Stomach (tissue), 9 donors: ENCODE results near the gene LMAN1L. TPM values are rescaled to one million over a fixed set of nuclear protein-coding genes. Genes with fewer than 3 reads are reported as not detected.

ENCODE experiments used
- DNase-seq, 2 donors: peaks; one replicate each; pipeline versions ENCODE4 v3.0.0 to v3.0.0-alpha.2; 2013 to 2019
- H3K27ac ChIP-seq, 5 donors: fragments of 200-600 bp in 4 of 5; sonication (generic) in 4 of 5; one replicate each; pipeline ENCODE4 v1.5.1; 2013 to 2019; ENCODE audit warnings: mild to moderate bottlenecking in 1 of 5, moderate library complexity in 1 of 5
- H3K27me3 ChIP-seq, 3 donors: fragments of 200-600 bp; sonication (generic); one replicate each; pipeline ENCODE4 v1.5.1; 2017 to 2019; ENCODE audit warnings: mixed run types in 1 of 3
- H3K36me3 ChIP-seq, 4 donors: fragments of 200-600 bp; sonication (generic); 1 replicate in 3 of 4; 2 replicates in 1 of 4; pipeline ENCODE4 v1.5.1; 2016 to 2019
- H3K4me1 ChIP-seq, 4 donors: fragments of 200-600 bp; sonication (generic); one replicate each; pipeline ENCODE4 v1.5.1; 2016 to 2019
- H3K4me3 ChIP-seq, 4 donors: fragments of 200-600 bp; sonication (generic) in 3 of 4; one replicate each; pipeline ENCODE4 v1.5.1; 2016 to 2019; ENCODE audit warnings: mild to moderate bottlenecking in 1 of 4
- H3K9me3 ChIP-seq, 4 donors: fragments of 200-600 bp; sonication (generic); one replicate each; pipeline ENCODE4 v1.5.1; 2016 to 2019
- CTCF ChIP-seq, 7 experiments: fragments of 450-650 bp in 4 of 7; fragments of 200-600 bp in 3 of 7; sonication (generic) in 3 of 7; IDR thresholded peaks; one replicate each; pipeline ENCODE4 v1.5.1; 2016 to 2019; ENCODE audit warnings: antibody characterized with exemption in 7 of 7, control low read depth in 2 of 7, mild to moderate bottlenecking in 1 of 7
- EP300 ChIP-seq: sonication (generic); formaldehyde crosslinking; IDR thresholded peaks from one replicate; pipeline ENCODE4 v1.6.1; 2017; ENCODE audit warnings: antibody characterized with exemption
- POLR2A ChIP-seq, 4 donors: fragments of 450-650 bp; IDR thresholded peaks; one replicate each; pipeline ENCODE4 v1.6.1; 2016; ENCODE audit warnings: antibody characterized with exemption in 4 of 4, control low read depth in 2 of 4, mild to moderate bottlenecking in 1 of 4, moderate library complexity in 1 of 4
- POLR2AphosphoS5 ChIP-seq, 3 donors: sonication (generic); formaldehyde crosslinking; IDR thresholded peaks; one replicate each; pipeline ENCODE4 v1.6.1; 2016; ENCODE audit warnings: antibody characterized with exemption in 3 of 3
- WGBS, 5 donors: extraction: QIAGEN DNeasy Blood & Tissue Kit in 3 of 5; methylation state at CpG; one replicate each; pipeline versions ENCODE4 v1.1.5 to v1.1.7; 2013 to 2018; 5-methylcytosine and 5-hydroxymethylcytosine counted together
- intact Hi-C: fragments of 100-400 bp; cut with DNase I; formaldehyde crosslinking; loops from one replicate; pipeline ENCODE4 v1.15.1; 2023; ENCODE audit warnings: low total_unique reads
- polyA plus RNA-seq, 3 donors: library from polyadenylated mRNA; stranded (reverse); fragments of 200-250 nt; gene quantifications; one replicate each; pipeline ENCODE4 v1.2.3, GENCODE V29; 2013
- total RNA-seq, 5 donors: library from RNA; depleted of rRNA; stranded (reverse); fragments of >200 nt; gene quantifications; one replicate each; pipeline versions ENCODE4 v1.1.0 to v1.2.3, GENCODE V29; 2014 to 2016
- donor health status: healthy with polysubstance abuse.
- donor health status: Bipolar disorder and iron deficiency.
- donor health status: healthy.

LMAN1L gene
- total and polyA plus RNA-seq, 8 donors, result 5.9 to 83.5 TPM; not detected in 6

DNA sequence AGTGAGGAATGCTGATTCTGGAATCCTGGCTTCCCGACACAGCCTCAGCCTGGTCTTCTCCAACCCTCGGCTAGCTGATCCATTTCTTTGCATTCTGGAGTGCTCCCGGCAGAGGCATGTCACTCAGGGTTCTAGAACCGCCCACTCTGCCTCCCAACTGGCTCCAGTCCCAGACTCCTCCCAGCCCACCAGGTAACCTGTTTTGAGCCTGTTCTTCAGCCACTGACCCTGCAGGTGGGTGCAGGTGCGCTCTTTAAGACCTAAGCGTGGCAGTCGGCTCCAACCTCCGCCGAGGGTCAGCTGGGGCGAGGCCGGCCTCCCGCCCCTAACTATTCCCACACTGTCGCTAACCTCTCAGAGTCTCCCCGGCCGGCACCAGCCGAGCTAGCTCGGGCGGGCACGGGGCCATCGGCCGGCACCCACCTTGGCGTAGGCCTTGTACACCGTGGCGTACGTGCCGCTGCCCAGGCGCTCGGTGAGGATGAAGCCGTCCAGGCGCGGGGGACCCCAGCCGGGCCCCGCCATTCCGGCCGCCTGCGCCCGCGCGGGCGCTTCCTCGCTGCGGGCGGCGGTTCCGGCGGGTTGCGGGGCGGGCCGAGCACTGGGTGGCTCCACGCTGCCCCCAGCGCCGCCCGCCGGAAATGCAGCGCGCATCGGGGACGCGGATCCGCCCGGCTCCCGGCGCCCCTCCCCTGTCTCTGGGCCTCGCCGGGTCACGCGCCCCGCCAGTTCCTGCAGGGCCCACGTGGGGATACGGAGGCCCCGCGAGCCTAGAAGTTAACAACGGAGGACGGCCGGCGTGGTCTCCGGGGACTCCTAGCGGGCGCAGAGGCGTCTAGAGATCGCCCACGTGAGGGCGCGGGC is 30.2 kb downstream of the LMAN1L start, which contains the start of gene ULK3:
ULK3 (minus strand) TSS at position 576 of the 864 bp plus-strand sequence; CDS start at position 525, 51 bp downstream.
- TF ChIP-seq CTCF (IDR thresholded peaks at IDR 0.05), result peak in 5 of 7 experiments; percentile 55 to 90 (median 64)
- TF ChIP-seq POLR2A (IDR thresholded peaks at IDR 0.05), result no peak
- no peak for TF ChIP-seq EP300
- peak; percentile 29 to 86 (median 36) for TF ChIP-seq POLR2AphosphoS5 (IDR thresholded peaks at IDR 0.05)
- Histone ChIP-seq H3K27me3 (no peaks in the 10 kb centered on the region), H3K9me3 (no peaks in the 10 kb centered on the region), H3K27ac (peak within 1 kb of the TSS; percentile 85 to 93 (median 88)), H3K36me3 (peaks cover 16 to 76% (median 69%) of the 10 kb centered on the region in 4 donors), H3K4me3 (peak within 1 kb of the TSS; percentile 75 to 84 (median 80)), H3K4me1 (peaks cover 22 to 56% (median 37%) of the 10 kb centered on the region in 4 donors)
- intact Hi-C loops, result loop anchor here (10.0 kb wide), 1 partner anchor 52 kb away; the partner anchor contains the start of gene MPI
- peak; percentile 93 to 97 for DNase-seq
- 0 to 1% (median 0%) methylated on average over 26 to 84 of the region's 84 CpGs for WGBS, 5 donors

- H3K4me1 ChIP-seq, result peaks cover 22 to 60% (median 38%) of the 10 kb centered on the region in 4 donors
- no peaks in the 10 kb centered on the region for H3K9me3 ChIP-seq
- intact Hi-C loops, result loop anchor here (10.0 kb wide), 1 partner anchor 51 kb away; the partner anchor contains the start of gene MPI
- no peaks in the 10 kb centered on the region for H3K27me3 ChIP-seq
- no peak for DNase-seq
- 16 to 19% (median 17%) methylated on average over 16 to 18 of the region's 18 CpGs for WGBS, 5 donors
- TF ChIP-seq POLR2AphosphoS5 (IDR thresholded peaks at IDR 0.05) (no peak), POLR2A (IDR thresholded peaks at IDR 0.05) (no peak), EP300 (no peak), CTCF (IDR thresholded peaks at IDR 0.05) (no peak)
- H3K36me3 ChIP-seq, result peaks cover 22 to 76% (median 69%) of the 10 kb centered on the region in 4 donors
- peak overlapping the region; percentile 85 to 93 (median 88) for H3K27ac ChIP-seq
- peak overlapping the region; percentile 75 to 84 (median 80) for H3K4me3 ChIP-seq
Measured at GRCh38 chr15:74843445-74843828, 30.8 kb downstream of the LMAN1L start.

DNA sequence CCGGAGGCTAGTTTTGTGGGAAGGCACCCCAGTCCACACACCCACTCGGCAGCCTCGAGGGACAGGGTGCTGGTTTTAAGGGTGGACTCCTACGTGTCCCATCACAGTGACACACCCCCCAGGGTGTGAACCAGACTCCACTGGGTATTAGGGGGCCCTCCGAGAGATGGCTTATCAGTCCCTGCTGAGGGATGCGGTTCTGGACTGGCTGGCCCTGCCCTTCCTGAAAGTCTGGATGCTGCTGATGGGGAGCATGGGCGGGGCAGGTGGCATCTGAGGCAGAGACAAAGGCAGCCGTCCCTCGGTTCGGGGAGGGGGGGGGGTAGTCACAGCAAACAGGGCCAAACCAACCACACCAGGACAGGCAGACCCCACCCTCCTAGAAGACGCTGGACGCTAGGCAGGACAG is 31.3 kb downstream of the LMAN1L start:
- peaks cover 22 to 60% (median 38%) of the 10 kb centered on the region in 4 donors for H3K4me1 ChIP-seq
- WGBS, 5 donors, result 47 to 62% (median 55%) methylated on average over 5 to 12 of the region's 12 CpGs
- no peak for DNase-seq
- TF ChIP-seq EP300, result no peak
- TF ChIP-seq CTCF (IDR thresholded peaks at IDR 0.05), result no peak
- no peak for TF ChIP-seq POLR2AphosphoS5 (IDR thresholded peaks at IDR 0.05)
- no peak for TF ChIP-seq POLR2A (IDR thresholded peaks at IDR 0.05)
- peak overlapping the region; percentile 75 to 84 (median 80) for H3K4me3 ChIP-seq
- H3K9me3 ChIP-seq, result no peaks in the 10 kb centered on the region
- intact Hi-C loops, result loop anchor here (10.0 kb wide), 1 partner anchor 51 kb away; the partner anchor contains the start of gene MPI
- H3K36me3 ChIP-seq, result peaks cover 27 to 76% (median 69%) of the 10 kb centered on the region in 4 donors
- H3K27me3 ChIP-seq, result no peaks in the 10 kb centered on the region
- peak overlapping the region; percentile 85 to 93 (median 88) for H3K27ac ChIP-seq
